ENCODE data around the gene SERPINA6.

SERPINA6 gene

DNA sequence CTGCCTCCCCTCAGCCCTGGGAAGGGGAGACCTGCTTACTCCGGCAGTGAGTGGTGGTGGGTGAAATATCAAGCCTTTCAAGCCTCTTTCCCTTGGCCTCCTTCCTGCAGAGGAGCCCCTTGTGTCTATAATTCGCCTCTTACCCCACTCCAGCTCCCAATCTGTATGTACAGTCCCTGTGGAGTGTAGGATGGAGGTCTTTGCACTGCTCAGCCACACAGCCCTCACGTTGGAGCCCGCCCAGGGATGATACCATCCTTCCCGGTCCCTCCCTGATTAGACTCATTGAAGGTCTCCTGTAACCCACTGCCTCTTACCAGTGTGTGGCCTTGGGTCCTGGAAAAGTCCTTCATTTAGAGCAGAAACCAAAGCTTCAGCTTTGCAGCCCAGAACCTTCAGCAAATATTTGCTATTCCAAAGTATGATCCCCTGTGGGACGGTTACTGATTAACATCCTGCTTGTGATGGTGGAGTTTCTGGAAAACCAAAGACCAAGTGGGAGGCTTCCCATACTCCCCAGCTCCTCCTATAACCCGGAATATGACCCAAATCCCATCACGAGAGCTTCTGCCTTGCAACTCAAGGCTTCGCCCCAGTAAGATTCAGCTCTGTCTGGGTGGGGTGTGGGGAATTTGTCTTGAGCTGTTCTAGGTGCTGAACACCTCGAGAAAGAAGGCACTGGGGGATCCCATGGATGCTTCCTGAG, 30.1 kb downstream of the SERPINA6 start, which contains the start of gene SERPINA10:
TSS of gene SERPINA10 (minus strand) at position 397 of the 706 bp plus-strand sequence. CDS start 2,675 bp downstream, outside the sequence.
- TF ChIP-seq, protein P1, sequence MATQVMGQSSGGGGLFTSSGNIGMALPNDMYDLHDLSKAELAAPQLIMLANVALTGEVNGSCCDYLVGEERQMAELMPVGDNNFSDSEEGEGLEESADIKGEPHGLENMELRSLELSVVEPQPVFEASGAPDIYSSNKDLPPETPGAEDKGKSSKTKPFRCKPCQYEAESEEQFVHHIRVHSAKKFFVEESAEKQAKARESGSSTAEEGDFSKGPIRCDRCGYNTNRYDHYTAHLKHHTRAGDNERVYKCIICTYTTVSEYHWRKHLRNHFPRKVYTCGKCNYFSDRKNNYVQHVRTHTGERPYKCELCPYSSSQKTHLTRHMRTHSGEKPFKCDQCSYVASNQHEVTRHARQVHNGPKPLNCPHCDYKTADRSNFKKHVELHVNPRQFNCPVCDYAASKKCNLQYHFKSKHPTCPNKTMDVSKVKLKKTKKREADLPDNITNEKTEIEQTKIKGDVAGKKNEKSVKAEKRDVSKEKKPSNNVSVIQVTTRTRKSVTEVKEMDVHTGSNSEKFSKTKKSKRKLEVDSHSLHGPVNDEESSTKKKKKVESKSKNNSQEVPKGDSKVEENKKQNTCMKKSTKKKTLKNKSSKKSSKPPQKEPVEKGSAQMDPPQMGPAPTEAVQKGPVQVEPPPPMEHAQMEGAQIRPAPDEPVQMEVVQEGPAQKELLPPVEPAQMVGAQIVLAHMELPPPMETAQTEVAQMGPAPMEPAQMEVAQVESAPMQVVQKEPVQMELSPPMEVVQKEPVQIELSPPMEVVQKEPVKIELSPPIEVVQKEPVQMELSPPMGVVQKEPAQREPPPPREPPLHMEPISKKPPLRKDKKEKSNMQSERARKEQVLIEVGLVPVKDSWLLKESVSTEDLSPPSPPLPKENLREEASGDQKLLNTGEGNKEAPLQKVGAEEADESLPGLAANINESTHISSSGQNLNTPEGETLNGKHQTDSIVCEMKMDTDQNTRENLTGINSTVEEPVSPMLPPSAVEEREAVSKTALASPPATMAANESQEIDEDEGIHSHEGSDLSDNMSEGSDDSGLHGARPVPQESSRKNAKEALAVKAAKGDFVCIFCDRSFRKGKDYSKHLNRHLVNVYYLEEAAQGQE (IDR thresholded peaks at IDR 0.05; ENCODE audit: insufficient read depth in 1 of 2, low read depth in 2 of 2, low read length in 2 of 2), result peak in 1 of 2 experiments; percentile 70; a peak in 2 of 4 replicates
- TF ChIP-seq SIN3A (IDR thresholded peaks at IDR 0.05; ENCODE audit: borderline replicate concordance, insufficient read depth, low read length) (no peak), TAF1 (IDR thresholded peaks at IDR 0.05; ENCODE audit: borderline replicate concordance, insufficient read depth, low read length) (no peak), FOXP2 (optimal IDR thresholded peaks at IDR 0.05; ENCODE audit: borderline replicate concordance, extremely low read depth, extremely low read length, insufficient read depth) (no peak)

DNA sequence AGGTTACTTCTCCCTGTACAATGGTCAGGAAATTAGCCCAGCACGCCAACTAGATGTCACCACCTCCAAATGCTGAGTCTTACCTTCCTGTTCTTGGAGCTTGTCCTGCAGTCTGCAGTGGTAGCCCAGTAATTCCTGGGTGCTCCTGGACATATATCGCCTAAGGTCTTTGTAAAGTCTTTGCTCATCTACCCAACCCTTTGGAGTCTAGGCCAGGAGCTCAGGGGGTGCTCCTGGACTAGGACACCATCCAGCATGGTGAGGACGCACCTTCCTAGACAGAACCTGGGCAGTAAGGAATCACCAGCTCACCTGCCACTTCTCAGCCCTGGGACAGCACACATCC, 30.6 kb downstream of the SERPINA6 start:
- TF ChIP-seq FOXP2 (optimal IDR thresholded peaks at IDR 0.05; ENCODE audit: borderline replicate concordance, extremely low read depth, extremely low read length, insufficient read depth) (no peak), POLR2AphosphoS5 (IDR thresholded peaks at IDR 0.05; ENCODE audit: low read depth, low read length) (no peak)

DNA sequence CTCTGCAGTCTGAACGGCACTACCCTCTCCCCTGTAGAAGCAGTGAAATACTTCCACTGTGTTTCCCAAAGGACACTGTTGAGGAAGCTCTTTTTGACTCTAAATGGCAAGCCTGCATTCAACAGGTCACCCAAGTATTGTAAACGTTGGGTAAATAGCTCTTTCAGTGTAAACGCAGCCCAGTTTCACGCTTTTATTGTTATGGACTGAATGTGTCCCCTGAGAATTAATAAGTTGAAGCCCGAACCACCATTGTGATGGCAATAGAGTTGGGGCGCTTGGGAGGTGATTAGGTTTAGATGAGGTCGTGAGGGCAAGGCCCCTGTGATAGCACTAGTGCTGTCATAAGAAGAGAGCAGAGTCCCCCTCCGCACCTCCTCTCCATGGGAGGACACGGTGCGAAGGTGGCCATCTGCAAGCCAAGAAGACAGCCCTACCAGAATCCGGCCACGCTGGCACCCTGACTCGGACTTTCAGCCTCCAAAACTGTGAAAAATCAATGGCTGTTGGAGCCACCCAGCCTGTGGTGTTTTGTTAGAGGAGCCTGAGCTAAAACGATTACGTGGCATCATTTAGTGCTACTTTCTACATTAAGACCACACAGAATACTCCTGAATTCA, 31.1 kb downstream of the SERPINA6 start:
- no peak for TF ChIP-seq SIN3A (IDR thresholded peaks at IDR 0.05; ENCODE audit: borderline replicate concordance, insufficient read depth, low read length)
- no peak for TF ChIP-seq FOXP2 (optimal IDR thresholded peaks at IDR 0.05; ENCODE audit: borderline replicate concordance, extremely low read depth, extremely low read length, insufficient read depth)
- TF ChIP-seq, protein P1 (IDR thresholded peaks at IDR 0.05; ENCODE audit: insufficient read depth in 1 of 2, low read depth in 2 of 2, low read length in 2 of 2), result no peak
- no peak for TF ChIP-seq TAF1 (IDR thresholded peaks at IDR 0.05; ENCODE audit: borderline replicate concordance, insufficient read depth, low read length)
- TF ChIP-seq POLR2AphosphoS5 (IDR thresholded peaks at IDR 0.05; ENCODE audit: low read depth, low read length), result no peak

DNA sequence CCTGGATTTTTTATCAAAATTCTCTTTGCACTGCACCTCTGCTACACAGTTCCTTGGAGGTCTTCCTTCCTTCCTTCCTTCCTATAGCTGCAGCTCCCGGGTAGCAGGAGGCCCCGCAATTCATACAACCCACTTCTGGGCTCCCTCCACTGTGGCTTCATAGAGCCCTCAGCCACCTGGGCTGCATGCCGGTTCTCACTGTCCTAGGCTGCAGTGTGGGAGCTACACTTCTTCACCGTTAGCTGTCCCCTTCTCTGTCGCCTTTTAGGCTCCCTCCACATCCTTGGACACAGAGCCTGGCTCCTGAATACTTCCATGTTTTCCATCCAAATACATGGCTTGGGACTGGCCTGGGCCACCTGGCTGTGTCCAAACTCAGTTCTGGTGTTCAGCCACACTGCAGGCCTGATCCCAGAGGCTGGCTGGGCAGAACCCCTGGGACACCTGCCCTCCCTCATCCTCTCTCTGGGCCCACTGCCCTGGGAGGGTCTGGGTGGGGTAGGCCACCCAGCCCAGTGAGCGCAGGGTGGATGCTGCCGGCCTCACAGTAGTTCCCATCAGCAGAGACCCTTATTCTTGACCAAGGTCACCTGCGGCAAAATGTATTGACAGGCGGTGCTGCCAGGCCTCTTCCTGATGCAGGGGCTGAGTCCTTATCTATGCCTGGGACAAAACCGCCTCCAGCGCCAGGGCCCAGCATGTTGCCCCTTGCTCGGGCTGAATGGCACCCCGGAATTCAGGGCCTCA, 31.8 kb downstream of the SERPINA6 start:
- TF ChIP-seq FOXP2 (optimal IDR thresholded peaks at IDR 0.05; ENCODE audit: borderline replicate concordance, extremely low read depth, extremely low read length, insufficient read depth) (no peak), TAF1 (IDR thresholded peaks at IDR 0.05; ENCODE audit: borderline replicate concordance, insufficient read depth, low read length) (no peak), SIN3A (IDR thresholded peaks at IDR 0.05; ENCODE audit: borderline replicate concordance, insufficient read depth, low read length) (no peak), POLR2AphosphoS5 (IDR thresholded peaks at IDR 0.05; ENCODE audit: low read depth, low read length) (no peak)
- TF ChIP-seq, protein P1 (IDR thresholded peaks at IDR 0.05; ENCODE audit: insufficient read depth in 1 of 2, low read depth in 2 of 2, low read length in 2 of 2), result no peak

DNA sequence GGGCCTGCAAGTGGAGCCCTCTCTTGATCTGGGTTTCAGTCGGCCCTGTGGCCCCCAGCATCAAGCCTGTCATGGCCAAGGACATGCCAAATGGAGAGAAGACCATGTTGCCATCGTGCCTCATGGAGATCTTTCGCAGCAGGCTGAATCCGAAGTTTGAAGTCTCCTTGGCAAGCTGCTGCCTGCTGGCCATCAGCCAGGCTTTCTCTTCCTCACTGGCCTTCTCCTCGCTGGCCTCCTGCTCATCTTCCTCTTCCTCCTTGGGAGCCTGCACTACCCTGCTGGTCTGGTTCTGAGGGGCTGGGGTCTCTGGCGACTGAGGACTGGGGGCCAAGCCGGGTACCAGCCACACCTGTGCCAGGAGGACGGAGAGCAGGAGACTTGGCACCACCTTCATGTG, 32.9 kb downstream of the SERPINA6 start:
- TF ChIP-seq, protein P1 (IDR thresholded peaks at IDR 0.05; ENCODE audit: insufficient read depth in 1 of 2, low read depth in 2 of 2, low read length in 2 of 2), result no peak
- TF ChIP-seq SIN3A (IDR thresholded peaks at IDR 0.05; ENCODE audit: borderline replicate concordance, insufficient read depth, low read length) (no peak), POLR2AphosphoS5 (IDR thresholded peaks at IDR 0.05; ENCODE audit: low read depth, low read length) (no peak), TAF1 (IDR thresholded peaks at IDR 0.05; ENCODE audit: borderline replicate concordance, insufficient read depth, low read length) (no peak), FOXP2 (optimal IDR thresholded peaks at IDR 0.05; ENCODE audit: borderline replicate concordance, extremely low read depth, extremely low read length, insufficient read depth) (no peak)

Measured in PFSK-1 (cell line).